ENCODE results near the gene BABAM2. TPM values are rescaled to one million over a fixed set of nuclear protein-coding genes. Genes with fewer than 3 reads are reported as not detected.

BABAM2 gene
- total and polyA plus RNA-seq, 2 experiments from 2014 or later = 35.2 to 46.1 TPM

DNA sequence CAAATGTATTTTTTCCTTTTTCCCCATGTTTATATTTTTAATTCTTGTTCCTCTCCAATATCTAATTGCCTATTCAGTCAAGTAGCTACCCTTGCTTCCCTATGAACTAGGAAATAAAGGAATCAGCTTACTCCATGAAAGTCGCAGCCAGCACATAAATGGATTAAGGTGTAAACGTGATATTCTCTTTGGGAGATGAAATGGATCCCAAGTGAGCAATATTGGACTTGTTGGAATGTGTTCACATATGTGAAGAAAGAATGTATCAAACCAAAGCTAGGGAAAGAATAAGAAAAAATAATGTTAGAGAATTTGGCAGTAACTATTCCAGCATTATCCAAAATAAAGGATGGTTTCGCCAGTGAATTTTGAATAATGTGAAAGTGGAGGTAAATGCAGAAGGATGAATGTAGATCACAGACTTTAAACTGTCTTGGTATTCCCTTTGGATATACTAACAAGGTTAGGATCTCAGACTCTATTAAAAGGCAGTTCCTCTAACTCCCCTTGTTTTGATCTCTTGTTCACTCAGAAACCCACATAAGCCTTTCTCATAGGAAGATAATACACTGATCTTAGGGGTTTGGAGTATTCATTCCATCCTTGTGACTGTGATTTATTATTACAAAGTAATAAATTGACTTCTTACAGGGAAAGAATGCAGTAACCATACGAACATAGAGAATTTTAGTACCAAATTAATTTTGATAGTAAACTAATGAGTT is 208.1 kb downstream of the BABAM2 start:
- no peaks in the 10 kb centered on the region for H3K79me2 ChIP-seq (ENCODE audit: insufficient read depth)
- DNase-seq = no peak
- no peaks in the 10 kb centered on the region for H3K9me3 ChIP-seq (ENCODE audit: low read depth)
- peaks cover 18% of the 10 kb centered on the region for H3F3A ChIP-seq (ENCODE audit: insufficient read depth)
- no peak for TF ChIP-seq EZH2 (IDR thresholded peaks at IDR 0.05; ENCODE audit: insufficient read depth, poor library complexity, severe bottlenecking)
- no peak for TF ChIP-seq EZH2phosphoT487 (IDR thresholded peaks at IDR 0.05; ENCODE audit: insufficient read depth, low read depth)
- H3K4me3 ChIP-seq = no peak overlapping the region
- H2AFZ ChIP-seq = no peak overlapping the region
- H3K9me2 ChIP-seq (ENCODE audit: insufficient read depth) = no peaks in the 10 kb centered on the region
- H3K4me2 ChIP-seq (ENCODE audit: unreplicated experiment) = no peak overlapping the region
- H3K36me3 ChIP-seq (ENCODE audit: low read depth) = no peaks in the 10 kb centered on the region
- H3K9ac ChIP-seq = no peak overlapping the region
- no peak overlapping the region for H3K27ac ChIP-seq
- in situ Hi-C loops (cut with MboI) = no loop called here
- no peaks in the 10 kb centered on the region for H3K27me3 ChIP-seq (replicated peaks; ENCODE audit: insufficient read depth)
- 82% methylated on average over 4 of the region's 4 CpGs for WGBS, 2 experiments (ENCODE audit: low coverage in 1 of 2, low lambda C conversion rate in 2 of 2, missing lambda C conversion rate in 2 of 2)
- no peaks in the 10 kb centered on the region for H4K20me1 ChIP-seq (ENCODE audit: insufficient read depth)
- peaks cover 40% of the 10 kb centered on the region for H3K4me1 ChIP-seq (ENCODE audit: insufficient read depth)

DNA sequence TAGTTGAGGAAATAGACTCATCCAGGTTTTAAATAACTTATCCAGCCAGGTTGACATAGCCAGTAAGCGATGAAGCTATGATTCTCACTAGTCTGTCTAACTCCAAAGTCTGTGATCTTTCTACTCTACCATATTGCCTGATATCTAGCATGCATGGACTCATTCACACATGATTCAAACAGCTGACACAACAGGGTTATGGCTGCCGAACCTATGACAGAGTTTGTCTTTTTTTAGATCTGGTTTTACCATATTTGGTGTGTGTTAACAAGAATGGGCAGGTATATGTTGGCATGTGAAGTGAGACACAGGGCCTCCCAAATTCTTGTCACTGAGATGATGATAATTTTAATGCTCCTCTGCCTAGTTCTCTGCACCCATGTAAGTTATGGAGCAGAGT is 210.6 kb downstream of the BABAM2 start:
- 78 to 82% methylated on average over 2 of the region's 2 CpGs for WGBS, 2 experiments (ENCODE audit: low coverage in 1 of 2, low lambda C conversion rate in 2 of 2, missing lambda C conversion rate in 2 of 2)
- H3K4me3 ChIP-seq = no peak overlapping the region
- TF ChIP-seq EZH2phosphoT487 (IDR thresholded peaks at IDR 0.05; ENCODE audit: insufficient read depth, low read depth) = no peak
- TF ChIP-seq EZH2 (IDR thresholded peaks at IDR 0.05; ENCODE audit: insufficient read depth, poor library complexity, severe bottlenecking) = no peak
- H3K9ac ChIP-seq = no peak overlapping the region
- H2AFZ ChIP-seq = no peak overlapping the region
- no peaks in the 10 kb centered on the region for H3K79me2 ChIP-seq (ENCODE audit: insufficient read depth)
- no peaks in the 10 kb centered on the region for H3K36me3 ChIP-seq (ENCODE audit: low read depth)
- H3K9me2 ChIP-seq (ENCODE audit: insufficient read depth) = peaks cover under 1% of the 10 kb centered on the region; the same call in 1 of the 2 replicates
- H4K20me1 ChIP-seq (ENCODE audit: insufficient read depth) = no peaks in the 10 kb centered on the region
- H3K4me2 ChIP-seq (ENCODE audit: unreplicated experiment) = peak overlapping the region; percentile 76
- H3K27me3 ChIP-seq (replicated peaks; ENCODE audit: insufficient read depth) = no peaks in the 10 kb centered on the region
- DNase-seq = peak; percentile 37
- peaks cover 39% of the 10 kb centered on the region for H3K4me1 ChIP-seq (ENCODE audit: insufficient read depth)
- H3K9me3 ChIP-seq (ENCODE audit: low read depth) = no peaks in the 10 kb centered on the region
- H3K27ac ChIP-seq = peak overlapping the region; percentile 55; the same call in 1 of the 2 replicates
- H3F3A ChIP-seq (ENCODE audit: insufficient read depth) = peaks cover 18% of the 10 kb centered on the region
- in situ Hi-C loops (cut with MboI) = no loop called here

DNA sequence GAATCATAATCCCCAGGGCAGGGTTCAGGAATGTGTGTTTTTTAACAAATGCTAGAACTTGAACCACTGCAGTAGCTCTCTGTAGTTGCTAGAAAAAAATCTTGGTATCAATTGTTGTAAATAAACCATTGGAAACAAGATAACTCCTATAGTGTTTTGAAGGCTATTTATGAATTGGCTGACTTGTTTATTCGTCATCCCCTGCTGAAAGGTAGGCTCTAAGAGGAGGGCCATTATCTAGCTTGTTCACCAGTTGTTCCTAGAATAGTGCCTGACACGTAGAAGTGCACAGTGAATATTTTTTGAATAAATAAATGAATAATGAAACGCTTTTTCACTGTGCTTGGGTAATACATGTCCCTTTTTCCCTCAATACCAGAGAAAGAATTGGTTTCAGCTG is 211.4 kb downstream of the BABAM2 start:
- in situ Hi-C loops (cut with MboI) = no loop called here
- Histone ChIP-seq H4K20me1 (ENCODE audit: insufficient read depth) (no peaks in the 10 kb centered on the region), H3K4me1 (ENCODE audit: insufficient read depth) (peaks cover 32% of the 10 kb centered on the region), H3K4me2 (ENCODE audit: unreplicated experiment) (peak overlapping the region; percentile 76), H3K9me3 (ENCODE audit: low read depth) (no peaks in the 10 kb centered on the region), H2AFZ (peak overlapping the region; percentile 47), H3K9ac (peak overlapping the region; percentile 38), H3F3A (ENCODE audit: insufficient read depth) (peaks cover 18% of the 10 kb centered on the region), H3K79me2 (ENCODE audit: insufficient read depth) (no peaks in the 10 kb centered on the region), H3K27me3 (replicated peaks; ENCODE audit: insufficient read depth) (no peaks in the 10 kb centered on the region), H3K27ac (peak overlapping the region; percentile 55), H3K4me3 (peak overlapping the region; percentile 59), H3K36me3 (ENCODE audit: low read depth) (no peaks in the 10 kb centered on the region), H3K9me2 (ENCODE audit: insufficient read depth) (peaks cover 7% of the 10 kb centered on the region)
- DNase-seq = peak; percentile 50
- 0 to 3% methylated on average over 3 of the region's 3 CpGs for WGBS, 2 experiments (ENCODE audit: low coverage in 1 of 2, low lambda C conversion rate in 2 of 2, missing lambda C conversion rate in 2 of 2)
- TF ChIP-seq EZH2phosphoT487 (IDR thresholded peaks at IDR 0.05; ENCODE audit: insufficient read depth, low read depth) (no peak), EZH2 (IDR thresholded peaks at IDR 0.05; ENCODE audit: insufficient read depth, poor library complexity, severe bottlenecking) (no peak)

- no peak for TF ChIP-seq EZH2 (IDR thresholded peaks at IDR 0.05; ENCODE audit: insufficient read depth, poor library complexity, severe bottlenecking)
- no peak for TF ChIP-seq EZH2phosphoT487 (IDR thresholded peaks at IDR 0.05; ENCODE audit: insufficient read depth, low read depth)
- no peaks in the 10 kb centered on the region for H3K27me3 ChIP-seq (replicated peaks; ENCODE audit: insufficient read depth)
- peak; percentile 80 for DNase-seq
- peaks cover 7% of the 10 kb centered on the region for H3K9me2 ChIP-seq (ENCODE audit: insufficient read depth)
- in situ Hi-C loops (cut with MboI) = no loop called here
- H3K4me1 ChIP-seq (ENCODE audit: insufficient read depth) = peaks cover 31% of the 10 kb centered on the region
- H3K9me3 ChIP-seq (ENCODE audit: low read depth) = no peaks in the 10 kb centered on the region
- H3K4me2 ChIP-seq (ENCODE audit: unreplicated experiment) = peak overlapping the region; percentile 76
- peak overlapping the region; percentile 38 for H3K9ac ChIP-seq
- H4K20me1 ChIP-seq (ENCODE audit: insufficient read depth) = no peaks in the 10 kb centered on the region
- 0 to 4% methylated on average over 1 of the region's 1 CpG for WGBS, 2 experiments (ENCODE audit: low coverage in 1 of 2, low lambda C conversion rate in 2 of 2, missing lambda C conversion rate in 2 of 2)
- H3K27ac ChIP-seq = peak overlapping the region; percentile 55
- peak overlapping the region; percentile 59 for H3K4me3 ChIP-seq
- peak overlapping the region; percentile 47 for H2AFZ ChIP-seq
- peaks cover 23% of the 10 kb centered on the region for H3F3A ChIP-seq (ENCODE audit: insufficient read depth)
- no peaks in the 10 kb centered on the region for H3K36me3 ChIP-seq (ENCODE audit: low read depth)
- H3K79me2 ChIP-seq (ENCODE audit: insufficient read depth) = no peaks in the 10 kb centered on the region
These were observed 211.9 kb downstream of the BABAM2 start for GRCh38 chr2:28102455-28102874.
